NB4 (cell line): ENCODE results near the gene SUN2.

Experiments used
- CTCF ChIP-seq: IDR thresholded peaks from one replicate; pipeline ENCODE4 v1.5.1; 2012; ENCODE audit warnings: low read depth, low read length
- POLR2A ChIP-seq: IDR thresholded peaks from 2 replicates; pipeline ENCODE4 v1.6.1; 2011; ENCODE audit warnings: mild to moderate bottlenecking; ENCODE audit not compliant: insufficient read length; ENCODE audit errors: extremely low read depth

DNA sequence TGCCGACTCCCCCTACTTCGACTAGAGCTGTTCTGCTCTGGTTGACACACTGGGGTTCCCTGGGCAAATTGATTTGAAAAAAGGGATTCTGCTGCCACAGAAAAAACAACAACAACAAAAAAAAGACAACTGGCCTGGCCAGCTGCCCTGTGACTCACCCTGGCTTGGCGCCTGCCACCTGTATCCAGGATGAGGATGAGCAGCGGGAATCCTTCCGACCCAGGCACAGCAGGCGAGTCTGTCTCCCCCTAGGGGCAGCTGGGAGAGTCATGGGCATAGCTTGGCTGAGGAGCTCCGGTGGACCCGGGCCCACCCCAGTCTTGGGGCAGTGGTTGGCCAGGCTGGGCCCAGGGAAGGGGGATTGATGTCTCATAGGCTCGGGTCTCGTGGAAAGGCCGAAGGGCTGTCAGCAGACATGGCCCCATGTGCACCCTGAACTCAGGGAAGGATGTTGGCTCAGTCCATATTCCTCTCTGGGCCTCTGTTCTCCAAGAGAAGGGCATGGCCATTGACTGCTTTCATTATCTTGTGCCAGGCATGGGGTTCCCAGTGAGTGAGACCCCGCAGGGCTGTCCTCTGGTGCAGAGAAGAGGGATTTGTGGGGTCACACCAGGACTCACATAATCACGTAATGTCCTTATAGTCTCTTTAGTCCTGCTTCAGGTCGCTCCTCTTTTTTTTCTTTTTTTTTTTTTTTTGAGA, 10.4 kb upstream of the SUN2 start:
- TF ChIP-seq CTCF (peak; percentile 74), POLR2A (no peak)
